ENCODE results near the gene TUBGCP6.
"Not testable (repeated sequence)": the region's sequence is repeated elsewhere in the genome, so short reads cannot be mapped to it uniquely, and the experiment has no call there.

The TUBGCP6 gene

DNA sequence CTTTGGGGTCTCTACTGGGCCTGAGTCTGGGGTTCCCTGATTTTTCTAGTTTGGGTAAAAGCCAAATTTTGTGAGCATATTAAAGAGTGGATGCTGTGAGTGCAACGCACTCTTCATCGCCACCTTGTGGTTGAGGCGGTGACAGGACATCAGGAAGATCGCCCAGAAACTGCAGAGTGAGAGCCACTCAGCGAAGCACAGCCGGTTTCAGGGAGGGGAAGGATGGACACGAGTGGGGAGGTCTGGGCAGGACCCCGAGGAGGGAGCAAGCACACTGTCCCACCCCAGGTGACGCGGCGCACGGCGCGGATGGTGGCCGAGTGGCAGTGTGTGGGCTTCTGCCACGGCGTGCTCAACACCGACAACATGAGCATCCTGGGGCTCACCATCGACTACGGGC, 34.9 kb downstream of the TUBGCP6 start:
- peak; percentile 52 for DNase-seq (ENCODE audit: low read depth)

DNA sequence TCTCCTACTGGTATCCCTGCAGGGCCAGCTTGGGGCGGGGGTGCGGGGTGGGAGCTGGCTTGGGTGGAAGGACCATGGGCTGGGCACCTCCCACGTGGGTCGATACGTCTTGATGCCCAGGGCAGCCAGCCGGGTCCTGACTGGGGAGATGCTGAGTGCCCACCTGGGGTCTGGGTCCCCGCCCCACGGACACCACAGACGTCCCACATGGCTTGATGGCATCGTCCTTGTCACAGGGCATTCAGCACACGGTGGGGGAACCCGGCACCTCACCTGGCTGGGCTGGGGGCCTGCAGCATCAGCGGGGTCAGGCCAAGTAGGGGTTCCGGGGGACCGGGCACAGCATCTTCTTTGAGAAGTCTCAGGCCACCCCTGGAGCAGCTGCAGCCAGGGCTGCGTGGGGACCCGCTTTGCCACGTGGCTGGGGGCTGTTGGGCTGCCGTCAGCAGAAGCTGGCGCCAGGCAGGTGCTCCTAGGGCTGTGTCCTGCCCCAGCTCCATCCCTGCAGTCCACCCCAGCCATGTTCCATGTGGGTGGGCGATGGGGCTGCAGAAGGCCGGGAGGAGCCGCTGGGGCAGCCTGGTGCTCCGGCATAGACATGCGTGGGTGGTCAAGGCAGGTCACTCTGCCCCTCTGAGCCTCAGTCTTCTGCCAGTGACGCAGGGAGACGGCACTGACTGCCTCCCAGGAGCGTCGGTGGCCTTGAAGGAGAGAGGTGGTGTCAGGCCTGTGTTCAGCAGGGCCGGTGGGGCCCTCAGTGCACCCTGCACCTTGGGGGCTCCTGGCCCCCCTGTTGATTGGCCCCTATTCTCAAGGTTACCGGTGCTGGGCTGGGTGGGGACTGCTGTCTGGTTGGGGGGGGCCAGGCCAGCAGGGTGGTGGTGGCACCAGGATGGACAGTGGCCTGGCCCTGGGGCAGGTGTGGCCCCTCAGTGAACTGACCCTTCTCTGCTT, 35.6 kb downstream of the TUBGCP6 start:
- DNase-seq (ENCODE audit: low read depth) = no peak

DNA sequence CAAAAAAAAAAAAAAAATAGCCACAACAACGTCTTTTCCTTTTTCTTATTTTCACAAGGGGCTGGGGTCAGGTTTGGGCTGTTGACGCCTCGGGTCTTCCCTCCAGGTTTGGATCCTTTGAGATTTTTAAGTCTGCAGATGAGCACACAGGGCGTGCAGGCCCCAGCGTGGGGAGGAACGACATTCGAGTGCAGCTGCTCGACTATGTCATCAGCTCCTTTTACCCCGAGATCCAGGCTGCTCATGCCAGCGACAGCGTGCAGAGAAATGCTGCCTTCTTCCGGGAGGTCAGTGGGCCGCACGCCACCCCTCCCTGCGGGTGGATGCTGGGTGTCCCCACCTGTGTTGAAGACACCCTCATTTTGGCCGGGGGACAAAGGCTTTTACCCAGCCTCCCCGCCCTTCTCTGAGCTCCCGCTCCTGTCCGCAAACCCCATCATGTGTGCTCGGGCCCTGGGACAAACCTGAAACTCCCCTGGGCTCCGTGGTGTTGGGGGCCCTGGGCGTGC, 36.3 kb downstream of the TUBGCP6 start:
- DNase-seq (ENCODE audit: low read depth) = no peak

GRCh38 chr22:50207383-50208140, 37.3 kb downstream of the TUBGCP6 start:
- DNase-seq (ENCODE audit: low read depth) = no peak

DNA sequence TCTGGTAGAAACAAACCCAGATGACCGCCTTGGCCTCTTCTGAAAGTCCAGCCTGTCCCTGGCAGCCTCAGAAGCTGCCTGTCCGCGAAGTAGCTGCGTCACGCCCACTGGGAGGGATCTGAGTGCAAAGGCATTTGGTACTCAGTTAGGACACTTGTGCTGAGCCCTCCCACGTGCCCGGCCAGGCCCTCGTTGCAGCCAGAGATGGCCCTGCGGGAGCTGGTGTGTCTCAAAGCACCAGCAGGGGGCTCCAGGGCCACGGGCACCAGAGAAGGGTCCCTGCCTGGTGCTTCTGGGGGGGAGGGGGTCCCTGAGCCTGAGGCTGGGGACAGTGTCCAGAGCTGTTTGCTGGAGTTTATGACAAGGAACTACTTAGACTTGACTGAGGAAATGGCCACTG, 38.2 kb downstream of the TUBGCP6 start:
- DNase-seq (ENCODE audit: low read depth) = peak; percentile 76

DNA sequence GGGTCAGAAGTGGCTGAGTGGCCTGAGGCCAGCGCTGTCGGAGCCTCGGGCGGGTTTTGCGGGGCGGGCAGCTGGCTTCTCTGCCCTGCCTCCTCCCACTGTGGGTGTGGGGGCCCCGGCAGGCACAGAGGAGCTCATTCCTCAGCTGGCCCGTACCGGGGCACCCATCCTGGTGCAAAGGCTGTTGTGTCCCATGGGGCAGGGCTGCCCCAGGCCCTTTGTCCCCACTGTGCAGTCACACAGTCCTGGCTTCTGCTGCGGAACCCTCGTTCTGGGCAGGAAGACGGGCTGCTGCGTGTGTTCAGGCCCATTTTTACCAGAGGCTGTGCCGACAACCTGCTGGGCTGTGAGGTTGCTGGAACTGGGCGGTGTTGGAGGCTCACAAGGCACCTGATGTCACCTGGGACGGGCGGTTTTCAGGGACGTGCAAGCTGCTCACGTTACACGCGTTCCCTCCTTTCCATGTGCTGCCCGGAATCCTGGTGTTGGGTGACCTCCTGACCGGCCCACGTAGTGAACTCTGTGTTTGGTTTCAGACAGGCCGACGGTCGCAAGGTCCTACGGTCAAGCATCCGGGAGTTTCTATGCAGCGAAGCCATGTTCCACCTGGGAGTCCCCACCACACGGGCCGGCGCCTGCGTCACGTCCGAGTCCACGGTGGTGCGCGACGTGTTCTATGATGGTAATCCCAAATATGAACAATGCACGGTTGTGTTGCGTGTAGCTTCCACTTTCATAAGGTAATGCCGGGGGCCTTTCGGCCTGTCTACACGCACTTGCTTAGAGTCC, 38.8 kb downstream of the TUBGCP6 start:
- DNase-seq (ENCODE audit: low read depth) = no peak

DNA sequence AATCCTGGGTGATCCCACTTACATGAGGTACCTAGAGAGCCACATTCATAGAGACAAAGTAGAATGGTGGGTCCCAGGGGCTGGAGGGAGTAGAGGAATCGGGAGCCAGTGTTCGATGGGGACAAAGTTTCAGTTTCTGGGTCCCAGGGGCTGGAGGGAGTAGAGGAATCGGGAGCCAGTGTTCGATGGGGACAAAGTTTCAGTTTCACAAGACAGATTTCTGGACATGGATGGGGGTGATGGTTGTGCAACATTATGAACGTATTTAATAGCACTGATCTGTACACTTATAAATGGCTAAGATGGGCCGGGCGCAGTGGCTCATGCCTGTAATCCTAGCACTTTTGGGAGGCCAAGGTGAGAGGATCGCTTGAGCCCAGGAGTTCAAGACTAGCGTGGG, 39.8 kb downstream of the TUBGCP6 start:
- not testable (repeated sequence) for DNase-seq (ENCODE audit: low read depth)

- DNase-seq (ENCODE audit: low read depth) = no peak
Measured at GRCh38 chr22:50204571-50204970, 40.3 kb downstream of the TUBGCP6 start.

DNA sequence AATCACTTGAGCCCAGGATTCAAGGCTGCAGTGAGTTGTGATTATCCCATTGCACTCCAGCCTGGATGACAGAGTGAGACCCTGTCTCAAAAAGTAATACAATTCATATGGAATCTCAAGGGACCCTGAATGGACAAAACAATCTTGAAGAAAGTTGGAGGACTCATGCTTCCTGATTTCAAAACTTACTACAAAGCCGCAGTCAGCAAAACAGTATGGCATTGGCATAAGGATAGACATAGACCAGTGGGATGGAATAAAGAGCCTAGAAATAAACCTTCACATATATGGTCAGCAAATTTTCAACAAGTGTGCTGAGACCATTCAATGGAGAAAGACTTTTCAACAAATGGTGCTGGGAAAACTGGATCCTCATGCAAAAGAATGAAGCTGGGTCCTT, 41.5 kb downstream of the TUBGCP6 start:
- DNase-seq (ENCODE audit: low read depth) = no peak

- DNase-seq (ENCODE audit: low read depth) = no peak
Measured at GRCh38 chr22:50202130-50202666, 42.6 kb downstream of the TUBGCP6 start.

DNA sequence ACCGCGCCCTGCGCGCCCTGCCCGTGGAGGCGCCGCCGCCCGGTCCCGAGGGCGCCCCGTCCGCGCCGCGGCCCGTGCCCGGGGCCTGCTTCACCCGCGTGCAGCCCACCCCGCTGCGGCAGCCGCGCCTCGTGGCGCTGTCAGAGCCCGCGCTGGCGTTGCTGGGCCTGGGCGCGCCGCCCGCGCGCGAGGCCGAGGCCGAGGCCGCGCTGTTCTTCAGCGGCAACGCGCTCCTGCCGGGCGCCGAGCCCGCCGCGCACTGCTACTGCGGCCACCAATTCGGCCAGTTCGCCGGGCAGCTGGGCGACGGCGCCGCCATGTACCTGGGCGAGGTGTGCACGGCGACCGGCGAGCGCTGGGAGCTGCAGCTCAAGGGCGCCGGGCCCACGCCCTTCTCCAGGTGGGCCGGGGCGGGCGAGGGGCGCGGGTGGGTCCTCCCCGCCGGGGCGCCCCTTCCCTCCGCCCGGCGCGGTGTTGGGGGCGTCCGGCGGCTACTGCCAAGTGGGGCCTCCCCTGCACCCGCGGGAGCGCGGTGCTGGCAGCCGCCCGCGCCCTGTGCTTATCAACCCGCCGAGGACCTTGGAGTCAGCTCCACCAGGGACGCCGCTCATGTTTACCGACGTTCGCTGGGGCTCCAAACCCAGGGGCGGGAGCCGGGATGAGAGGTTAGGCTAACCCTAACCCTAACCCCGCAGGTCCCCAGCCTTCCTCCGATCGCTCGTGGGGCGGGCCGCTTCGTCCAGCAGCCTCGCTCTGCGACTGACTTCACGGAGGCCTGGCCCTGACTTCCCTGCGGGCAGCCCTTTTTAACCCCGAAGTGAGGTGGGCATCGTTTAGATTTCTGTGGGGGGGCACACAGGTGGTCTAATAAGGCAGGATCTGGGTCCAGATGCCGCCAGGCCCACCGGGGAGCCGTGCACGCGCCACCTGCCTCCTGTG, 43.4 kb downstream of the TUBGCP6 start:
- DNase-seq (ENCODE audit: low read depth) = no peak

- DNase-seq (ENCODE audit: low read depth) = peak; percentile 86
Measured at GRCh38 chr22:50200461-50201190, 44.2 kb downstream of the TUBGCP6 start, which contains the start of gene SELENOO. TSS of gene SELENOO (plus strand) at chr22:50201011. CDS start at chr22:50201037, 26 bp downstream.

- no peak for DNase-seq (ENCODE audit: low read depth)
Measured at GRCh38 chr22:50199829-50200460, 44.9 kb downstream of the TUBGCP6 start.

DNA sequence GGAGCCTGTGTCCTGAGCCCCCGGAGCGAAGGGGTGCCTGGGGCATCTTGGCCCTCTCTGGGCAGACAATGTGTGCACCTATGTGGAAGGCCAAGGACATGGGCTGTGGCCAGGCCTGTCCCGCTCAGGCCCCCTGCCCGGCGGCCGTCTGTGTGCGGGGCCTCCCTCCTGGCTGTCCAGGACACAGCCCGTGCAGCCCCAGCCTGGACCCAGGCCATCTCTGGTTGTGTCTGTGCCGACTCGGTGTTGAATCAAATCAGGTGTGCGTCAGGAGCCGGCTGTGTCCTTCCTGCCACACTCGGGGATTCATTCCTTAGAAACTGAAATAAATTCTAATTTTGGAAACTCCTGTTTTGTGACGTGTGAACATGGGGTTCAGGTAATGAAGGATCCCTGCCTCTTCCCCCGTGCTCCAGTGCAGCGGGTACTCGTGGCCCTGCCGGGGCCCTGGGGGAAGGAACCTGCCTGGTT, 45.5 kb downstream of the TUBGCP6 start:
- no peak for DNase-seq (ENCODE audit: low read depth)

DNA sequence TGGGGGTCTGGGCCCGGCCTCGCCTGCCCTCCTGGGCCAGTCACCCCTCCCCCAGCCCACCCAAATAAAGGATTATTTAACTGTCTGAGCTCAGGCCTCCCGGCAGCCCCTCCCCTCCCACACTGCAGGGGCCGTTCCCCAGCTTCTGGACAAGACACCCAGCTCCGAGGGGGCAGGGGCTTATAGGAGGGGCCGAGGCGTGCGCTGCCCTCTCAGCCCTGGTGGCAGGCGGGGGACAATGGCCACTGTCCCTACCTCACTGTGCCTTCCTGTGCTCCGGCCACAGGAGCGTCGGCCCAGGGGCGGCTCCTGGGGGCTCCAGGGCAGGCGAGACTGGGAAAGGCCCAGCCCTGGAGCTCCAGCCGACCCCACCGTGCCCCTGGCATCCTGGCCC, 46.2 kb downstream of the TUBGCP6 start:
- no peak for DNase-seq (ENCODE audit: low read depth)

GRCh38 chr22:50197856-50198623, 46.8 kb downstream of the TUBGCP6 start:
- DNase-seq (ENCODE audit: low read depth) = no peak

GRCh38 chr22:50197000-50197800, 47.6 kb downstream of the TUBGCP6 start:
- no peak for DNase-seq (ENCODE audit: low read depth)

- DNase-seq (ENCODE audit: low read depth) = no peak
Measured at GRCh38 chr22:50196256-50196655, 48.6 kb downstream of the TUBGCP6 start.
